Activated T-cell treated with anti-CD3 and anti-CD28 coated beads, Interleukin-2, amount 50 U/mL, for 24 hours (primary cell): ENCODE data around the gene OXA1L.
"Not testable (repeated sequence)": the region's sequence is repeated elsewhere in the genome, so short reads cannot be mapped to it uniquely, and the experiment has no call there.

Experiments used
- DNase-seq: peaks from one replicate; pipeline ENCODE4 v3.0.0-alpha.2; 2020
- H3K27ac Mint-ChIP-seq: 2 replicates; pipeline ENCODE4 v1.8.0; 2020; ENCODE audit warnings: mild to moderate bottlenecking, mixed read lengths
- H3K27me3 Mint-ChIP-seq: 2 replicates; pipeline ENCODE4 v1.8.0; 2020; ENCODE audit warnings: mixed read lengths
- H3K36me3 Mint-ChIP-seq: 2 replicates; pipeline ENCODE4 v1.8.0; 2020; ENCODE audit warnings: low read depth, mixed read lengths
- H3K4me1 Mint-ChIP-seq: 2 replicates; pipeline ENCODE4 v1.8.0; 2020; ENCODE audit warnings: low read depth, mixed read lengths
- H3K4me3 Mint-ChIP-seq: 2 replicates; pipeline ENCODE4 v1.8.0; 2020; ENCODE audit warnings: mild to moderate bottlenecking, moderate library complexity, mixed read lengths
- H3K9me3 Mint-ChIP-seq: 2 replicates; pipeline ENCODE4 v1.8.0; 2020; ENCODE audit warnings: mixed read lengths

OXA1L gene

GRCh38 chr14:22748631-22749068, 17.8 kb upstream of the OXA1L start:
- Mint-ChIP-seq H3K4me3 (no peak overlapping the region), H3K4me1 (peaks cover 7% of the 10 kb centered on the region), H3K36me3 (no peaks in the 10 kb centered on the region), H3K9me3 (no peaks in the 10 kb centered on the region), H3K27ac (no peak overlapping the region), H3K27me3 (peaks cover 35% of the 10 kb centered on the region)
- DNase-seq = no peak

GRCh38 chr14:22752422-22752821, 14.1 kb upstream of the OXA1L start:
- Mint-ChIP-seq H3K9me3 (no peaks in the 10 kb centered on the region), H3K4me1 (peaks cover 7% of the 10 kb centered on the region), H3K27ac (no peak overlapping the region), H3K4me3 (no peak overlapping the region), H3K36me3 (no peaks in the 10 kb centered on the region), H3K27me3 (peaks cover 40% of the 10 kb centered on the region)
- DNase-seq = no peak

- no peaks in the 10 kb centered on the region for H3K9me3 Mint-ChIP-seq
- peaks cover 7% of the 10 kb centered on the region for H3K4me1 Mint-ChIP-seq
- H3K27ac Mint-ChIP-seq = no peak overlapping the region
- H3K27me3 Mint-ChIP-seq = peaks cover 35% of the 10 kb centered on the region
- H3K36me3 Mint-ChIP-seq = no peaks in the 10 kb centered on the region
- H3K4me3 Mint-ChIP-seq = no peak overlapping the region
- DNase-seq = no peak
Measured at GRCh38 chr14:22753586-22753985, 12.9 kb upstream of the OXA1L start.

GRCh38 chr14:22757972-22758650, 8.4 kb upstream of the OXA1L start:
- H3K4me1 Mint-ChIP-seq, H3K4me3 Mint-ChIP-seq, DNase-seq, H3K27ac Mint-ChIP-seq: not testable (repeated sequence)
- Mint-ChIP-seq H3K27me3 (peaks cover 10% of the 10 kb centered on the region), H3K9me3 (peaks cover 18% of the 10 kb centered on the region), H3K36me3 (peaks cover 23% of the 10 kb centered on the region)

- Mint-ChIP-seq H3K4me3 (no peak overlapping the region), H3K4me1 (peaks cover 13% of the 10 kb centered on the region), H3K36me3 (peaks cover 37% of the 10 kb centered on the region), H3K27me3 (no peaks in the 10 kb centered on the region), H3K27ac (no peak overlapping the region), H3K9me3 (peaks cover 21% of the 10 kb centered on the region)
- no peak for DNase-seq
Measured at GRCh38 chr14:22761734-22762133, 4.8 kb upstream of the OXA1L start.

- Mint-ChIP-seq H3K4me1 (peaks cover 33% of the 10 kb centered on the region), H3K36me3 (peaks cover 61% of the 10 kb centered on the region)
- DNase-seq = no peak
Measured at GRCh38 chr14:22764382-22764781, 2.1 kb upstream of the OXA1L start.

GRCh38 chr14:22767323-22767589, 768 bp downstream of the OXA1L start:
- Mint-ChIP-seq H3K27me3 (no peaks in the 10 kb centered on the region), H3K27ac (peak overlapping the region; percentile 98), H3K4me1 (peaks cover 36% of the 10 kb centered on the region), H3K9me3 (peaks cover 10% of the 10 kb centered on the region), H3K36me3 (peaks cover 70% of the 10 kb centered on the region), H3K4me3 (peak overlapping the region; percentile 94)
- no peak for DNase-seq

More at GRCh38 chr14:22764382-22764781, 2.1 kb upstream of the OXA1L start:
- Mint-ChIP-seq H3K4me3 (no peak overlapping the region), H3K27me3 (no peaks in the 10 kb centered on the region), H3K9me3 (peaks cover 21% of the 10 kb centered on the region), H3K27ac (no peak overlapping the region)

- Mint-ChIP-seq H3K9me3 (peaks cover 4% of the 10 kb centered on the region), H3K4me1 (peaks cover 36% of the 10 kb centered on the region), H3K36me3 (peaks cover 80% of the 10 kb centered on the region), H3K4me3 (peak overlapping the region; percentile 5), H3K27ac (peak overlapping the region; percentile 76), H3K27me3 (no peaks in the 10 kb centered on the region)
- no peak for DNase-seq
Measured at GRCh38 chr14:22768947-22769346, 2.5 kb downstream of the OXA1L start.

GRCh38 chr14:22769369-22769768, 2.9 kb downstream of the OXA1L start:
- H3K27me3 Mint-ChIP-seq = no peaks in the 10 kb centered on the region
- peak overlapping the region; percentile 5 for H3K4me3 Mint-ChIP-seq
- H3K27ac Mint-ChIP-seq = peak overlapping the region; percentile 76
- DNase-seq = no peak
- H3K36me3 Mint-ChIP-seq = peaks cover 85% of the 10 kb centered on the region
- peaks cover 4% of the 10 kb centered on the region for H3K9me3 Mint-ChIP-seq
- peaks cover 36% of the 10 kb centered on the region for H3K4me1 Mint-ChIP-seq

- H3K9me3 Mint-ChIP-seq = peaks cover 4% of the 10 kb centered on the region
- peaks cover 30% of the 10 kb centered on the region for H3K4me1 Mint-ChIP-seq
- H3K4me3 Mint-ChIP-seq = no peak overlapping the region
- no peak for DNase-seq
- peaks cover 91% of the 10 kb centered on the region for H3K36me3 Mint-ChIP-seq
- H3K27ac Mint-ChIP-seq = peak overlapping the region; percentile 74
- no peaks in the 10 kb centered on the region for H3K27me3 Mint-ChIP-seq
Measured at GRCh38 chr14:22770481-22771187, 4.1 kb downstream of the OXA1L start.

GRCh38 chr14:22772725-22773124, 6.2 kb downstream of the OXA1L start:
- H3K27me3 Mint-ChIP-seq = no peaks in the 10 kb centered on the region
- H3K27ac Mint-ChIP-seq = peak overlapping the region; percentile 37
- no peak for DNase-seq
- peaks cover 17% of the 10 kb centered on the region for H3K4me1 Mint-ChIP-seq
- H3K9me3 Mint-ChIP-seq = no peaks in the 10 kb centered on the region
- no peak overlapping the region for H3K4me3 Mint-ChIP-seq
- H3K36me3 Mint-ChIP-seq = peaks cover 76% of the 10 kb centered on the region

- Mint-ChIP-seq H3K36me3 (peaks cover 69% of the 10 kb centered on the region), H3K4me3 (no peak overlapping the region), H3K9me3 (no peaks in the 10 kb centered on the region), H3K4me1 (peaks cover 11% of the 10 kb centered on the region), H3K27ac (peak overlapping the region; percentile 37), H3K27me3 (no peaks in the 10 kb centered on the region)
- DNase-seq = no peak
Measured at GRCh38 chr14:22773162-22774010, 6.9 kb downstream of the OXA1L start.

GRCh38 chr14:22774011-22774706, 7.7 kb downstream of the OXA1L start:
- no peak for DNase-seq
- H3K27me3 Mint-ChIP-seq = no peaks in the 10 kb centered on the region
- no peaks in the 10 kb centered on the region for H3K9me3 Mint-ChIP-seq
- peaks cover 64% of the 10 kb centered on the region for H3K36me3 Mint-ChIP-seq
- H3K27ac Mint-ChIP-seq = peak overlapping the region; percentile 45
- peaks cover 6% of the 10 kb centered on the region for H3K4me1 Mint-ChIP-seq
- H3K4me3 Mint-ChIP-seq = no peak overlapping the region

- Mint-ChIP-seq H3K9me3 (no peaks in the 10 kb centered on the region), H3K27me3 (no peaks in the 10 kb centered on the region), H3K36me3 (peaks cover 44% of the 10 kb centered on the region), H3K4me1 (no peaks in the 10 kb centered on the region), H3K4me3 (no peak overlapping the region), H3K27ac (no peak overlapping the region)
- no peak for DNase-seq
Measured at GRCh38 chr14:22776215-22776614, 9.7 kb downstream of the OXA1L start.
